ENCODE data around the gene ZFP91. TPM values are rescaled to one million over a fixed set of nuclear protein-coding genes. Genes with fewer than 3 reads are reported as not detected.
A peak's percentile ranks its signal among the peaks of the same experiment; 100 is the strongest.

Gene ZFP91
- polyA plus RNA-seq, 1 of the 3 experiments (the other 2 are of a cell fraction) = 12.2 TPM

DNA sequence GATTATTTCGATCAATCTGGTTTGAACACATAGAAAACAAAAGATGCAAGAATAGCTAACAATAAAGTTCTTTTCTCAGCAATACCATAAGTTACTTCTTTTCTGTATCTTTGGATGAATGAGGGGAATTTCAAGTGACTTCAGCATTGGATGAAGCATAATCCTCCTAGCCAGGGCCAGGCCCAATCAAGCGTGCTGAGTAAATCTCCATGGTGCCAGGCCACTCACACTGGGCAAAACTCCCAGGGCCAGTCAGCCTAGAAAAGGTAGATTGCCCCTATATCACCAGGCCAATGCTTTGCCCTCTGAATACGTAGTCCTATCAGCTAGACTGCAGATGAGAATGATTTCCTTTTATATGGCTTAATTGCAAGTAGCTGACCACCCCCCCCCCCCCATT is 49.6 kb downstream of the ZFP91 start:
- Histone ChIP-seq H3K79me2 (ENCODE audit: insufficient read depth) (no peaks in the 10 kb centered on the region), H4K20me1 (ENCODE audit: insufficient read depth) (no peaks in the 10 kb centered on the region), H3K4me1 (ENCODE audit: control insufficient read depth in 1 of 2, insufficient read depth in 2 of 2, low read depth in 1 of 2, low read length in 1 of 2) (peaks cover 0 to 17% of the 10 kb centered on the region in 2 experiments; a peak in 3 of 4 replicates), H3K27ac (ENCODE audit: low read depth in 2 of 2, low read length in 1 of 2) (peak overlapping the region in 1 of 2 experiments; percentile 62; a peak in 2 of 4 replicates), H2AFZ (ENCODE audit: low read depth) (no peak overlapping the region), H3K36me3 (replicated peaks in 1 of 2; ENCODE audit: control insufficient read depth in 1 of 2, insufficient read depth in 2 of 2, low read length in 1 of 2) (peaks cover 21 to 29% of the 10 kb centered on the region in 2 experiments), H3K9ac (0 out of 2 replicates have a peak overlapping the region, but pooled peaks have one; percentile 9), H3K4me2 (peak overlapping the region; percentile 23; the same call in 1 of the 2 replicates), H3K27me3 (ENCODE audit: insufficient read depth) (no peaks in the 10 kb centered on the region), H3K9me2 (no peaks in the 10 kb centered on the region), H3F3A (replicated peaks; ENCODE audit: insufficient read depth) (peaks cover 14% of the 10 kb centered on the region), H3K4me3 (ENCODE audit: low read depth in 2 of 2, low read length in 1 of 2) (no peak overlapping the region), H3K9me3 (no peaks in the 10 kb centered on the region)
- 93% methylated on average over 3 of the region's 3 CpGs for WGBS (ENCODE audit: low lambda C conversion rate)
- no peak for TF ChIP-seq GABPA (IDR thresholded peaks at IDR 0.05; ENCODE audit: low read depth)
- TF ChIP-seq, protein P1, sequence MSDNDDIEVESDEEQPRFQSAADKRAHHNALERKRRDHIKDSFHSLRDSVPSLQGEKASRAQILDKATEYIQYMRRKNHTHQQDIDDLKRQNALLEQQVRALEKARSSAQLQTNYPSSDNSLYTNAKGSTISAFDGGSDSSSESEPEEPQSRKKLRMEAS (IDR thresholded peaks at IDR 0.05; ENCODE audit: low read depth) = no peak
- TF ChIP-seq, protein P2, sequence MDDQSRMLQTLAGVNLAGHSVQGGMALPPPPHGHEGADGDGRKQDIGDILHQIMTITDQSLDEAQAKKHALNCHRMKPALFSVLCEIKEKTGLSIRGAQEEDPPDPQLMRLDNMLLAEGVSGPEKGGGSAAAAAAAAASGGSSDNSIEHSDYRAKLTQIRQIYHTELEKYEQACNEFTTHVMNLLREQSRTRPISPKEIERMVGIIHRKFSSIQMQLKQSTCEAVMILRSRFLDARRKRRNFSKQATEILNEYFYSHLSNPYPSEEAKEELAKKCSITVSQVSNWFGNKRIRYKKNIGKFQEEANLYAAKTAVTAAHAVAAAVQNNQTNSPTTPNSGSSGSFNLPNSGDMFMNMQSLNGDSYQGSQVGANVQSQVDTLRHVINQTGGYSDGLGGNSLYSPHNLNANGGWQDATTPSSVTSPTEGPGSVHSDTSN (IDR thresholded peaks at IDR 0.05) = no peak
- TF ChIP-seq, protein P3, sequence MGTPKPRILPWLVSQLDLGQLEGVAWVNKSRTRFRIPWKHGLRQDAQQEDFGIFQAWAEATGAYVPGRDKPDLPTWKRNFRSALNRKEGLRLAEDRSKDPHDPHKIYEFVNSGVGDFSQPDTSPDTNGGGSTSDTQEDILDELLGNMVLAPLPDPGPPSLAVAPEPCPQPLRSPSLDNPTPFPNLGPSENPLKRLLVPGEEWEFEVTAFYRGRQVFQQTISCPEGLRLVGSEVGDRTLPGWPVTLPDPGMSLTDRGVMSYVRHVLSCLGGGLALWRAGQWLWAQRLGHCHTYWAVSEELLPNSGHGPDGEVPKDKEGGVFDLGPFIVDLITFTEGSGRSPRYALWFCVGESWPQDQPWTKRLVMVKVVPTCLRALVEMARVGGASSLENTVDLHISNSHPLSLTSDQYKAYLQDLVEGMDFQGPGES (IDR thresholded peaks at IDR 0.05; ENCODE audit: low read depth, low read length) = no peak
- no peak for TF ChIP-seq EZH2phosphoT487 (IDR thresholded peaks at IDR 0.05; ENCODE audit: borderline replicate concordance, low read depth)
- no peak for TF ChIP-seq MXI1 (IDR thresholded peaks at IDR 0.05; ENCODE audit: low read depth, low read length)
- TF ChIP-seq NFIC (IDR thresholded peaks at IDR 0.05; ENCODE audit: borderline replicate concordance) = no peak
- TF ChIP-seq CHD2 (IDR thresholded peaks at IDR 0.05; ENCODE audit: low read length, partially characterized antibody) = no peak
- TF ChIP-seq YY1 (IDR thresholded peaks at IDR 0.05; ENCODE audit: low read depth) = no peak
- DNase-seq = no peak
- ChIA-PET POLR2A (no interaction called here), CTCF (interaction anchor here (0.8 to 4.1 kb wide), 10 partner anchors 9 to 104 kb away, joined by 3 to 33 read pairs (median 4); partner anchors contain the start of gene LPXN)

DNA sequence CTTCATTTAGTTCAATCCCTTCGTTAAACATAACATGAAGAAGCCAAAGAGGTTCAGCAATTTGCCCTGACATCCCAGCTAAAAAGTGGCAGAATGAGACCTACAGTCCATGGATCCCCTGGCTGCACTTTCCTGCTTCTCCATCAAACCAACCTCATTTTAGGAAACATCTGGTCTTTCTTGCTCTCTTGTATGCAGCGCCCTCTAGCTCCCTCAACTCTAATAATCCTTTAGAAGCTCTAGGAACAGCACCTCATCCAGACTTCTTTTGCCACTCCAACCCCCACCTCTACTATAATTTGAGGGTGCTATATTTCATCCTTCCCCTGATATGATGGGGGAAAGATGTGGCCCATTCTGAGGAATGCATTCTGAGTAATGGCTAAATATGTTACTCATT is 51.0 kb downstream of the ZFP91 start:
- Histone ChIP-seq H3K27me3 (ENCODE audit: insufficient read depth) (no peaks in the 10 kb centered on the region), H3K4me2 (no peak overlapping the region), H3K9me3 (no peaks in the 10 kb centered on the region), H3K4me1 (ENCODE audit: control insufficient read depth in 1 of 2, insufficient read depth in 2 of 2, low read depth in 1 of 2, low read length in 1 of 2) (peaks cover 0 to 17% of the 10 kb centered on the region in 2 experiments; a peak in 3 of 4 replicates), H2AFZ (ENCODE audit: low read depth) (no peak overlapping the region), H3K27ac (ENCODE audit: low read depth in 2 of 2, low read length in 1 of 2) (no peak overlapping the region), H3K4me3 (ENCODE audit: low read depth in 2 of 2, low read length in 1 of 2) (peak overlapping the region in 1 of 2 experiments; percentile 27; a peak in 1 of 4 replicates), H3F3A (replicated peaks; ENCODE audit: insufficient read depth) (peaks cover 14% of the 10 kb centered on the region), H3K79me2 (ENCODE audit: insufficient read depth) (no peaks in the 10 kb centered on the region), H4K20me1 (ENCODE audit: insufficient read depth) (no peaks in the 10 kb centered on the region), H3K9ac (no peak overlapping the region), H3K36me3 (replicated peaks in 1 of 2; ENCODE audit: control insufficient read depth in 1 of 2, insufficient read depth in 2 of 2, low read length in 1 of 2) (peaks cover 7 to 15% of the 10 kb centered on the region in 2 experiments), H3K9me2 (no peaks in the 10 kb centered on the region)
- POLR2A ChIA-PET = no interaction called here
- DNase-seq = peak; percentile 39
- 72% methylated on average over 2 of the region's 2 CpGs for WGBS (ENCODE audit: low lambda C conversion rate)
- CTCF ChIA-PET = interaction anchor here (0.5 to 4.1 kb wide), 17 partner anchors 10 to 163 kb away, joined by 3 to 33 read pairs (median 4); no protein-coding TSS in a partner anchor
- TF ChIP-seq POLR2AphosphoS5 (IDR thresholded peaks at IDR 0.05; ENCODE audit: low read depth, low read length) (0 out of 2 replicates have a peak, but pooled peaks have one; percentile 33), RXRA (IDR thresholded peaks at IDR 0.05; ENCODE audit: borderline replicate concordance, low read depth) (no peak), CHD2 (IDR thresholded peaks at IDR 0.05; ENCODE audit: low read length, partially characterized antibody) (no peak), JUND (IDR thresholded peaks at IDR 0.05) (no peak), RAD21 (IDR thresholded peaks at IDR 0.05; ENCODE audit: low read length) (peak; percentile 60), TEAD4 (IDR thresholded peaks at IDR 0.05; ENCODE audit: borderline replicate concordance, insufficient read depth) (no peak), NFIC (IDR thresholded peaks at IDR 0.05; ENCODE audit: borderline replicate concordance) (no peak), FOXJ3 (CRISPR knock-in tag; IDR thresholded peaks at IDR 0.05) (no peak)
- TF ChIP-seq, protein P2 (IDR thresholded peaks at IDR 0.05) = no peak
- TF ChIP-seq, protein P4, sequence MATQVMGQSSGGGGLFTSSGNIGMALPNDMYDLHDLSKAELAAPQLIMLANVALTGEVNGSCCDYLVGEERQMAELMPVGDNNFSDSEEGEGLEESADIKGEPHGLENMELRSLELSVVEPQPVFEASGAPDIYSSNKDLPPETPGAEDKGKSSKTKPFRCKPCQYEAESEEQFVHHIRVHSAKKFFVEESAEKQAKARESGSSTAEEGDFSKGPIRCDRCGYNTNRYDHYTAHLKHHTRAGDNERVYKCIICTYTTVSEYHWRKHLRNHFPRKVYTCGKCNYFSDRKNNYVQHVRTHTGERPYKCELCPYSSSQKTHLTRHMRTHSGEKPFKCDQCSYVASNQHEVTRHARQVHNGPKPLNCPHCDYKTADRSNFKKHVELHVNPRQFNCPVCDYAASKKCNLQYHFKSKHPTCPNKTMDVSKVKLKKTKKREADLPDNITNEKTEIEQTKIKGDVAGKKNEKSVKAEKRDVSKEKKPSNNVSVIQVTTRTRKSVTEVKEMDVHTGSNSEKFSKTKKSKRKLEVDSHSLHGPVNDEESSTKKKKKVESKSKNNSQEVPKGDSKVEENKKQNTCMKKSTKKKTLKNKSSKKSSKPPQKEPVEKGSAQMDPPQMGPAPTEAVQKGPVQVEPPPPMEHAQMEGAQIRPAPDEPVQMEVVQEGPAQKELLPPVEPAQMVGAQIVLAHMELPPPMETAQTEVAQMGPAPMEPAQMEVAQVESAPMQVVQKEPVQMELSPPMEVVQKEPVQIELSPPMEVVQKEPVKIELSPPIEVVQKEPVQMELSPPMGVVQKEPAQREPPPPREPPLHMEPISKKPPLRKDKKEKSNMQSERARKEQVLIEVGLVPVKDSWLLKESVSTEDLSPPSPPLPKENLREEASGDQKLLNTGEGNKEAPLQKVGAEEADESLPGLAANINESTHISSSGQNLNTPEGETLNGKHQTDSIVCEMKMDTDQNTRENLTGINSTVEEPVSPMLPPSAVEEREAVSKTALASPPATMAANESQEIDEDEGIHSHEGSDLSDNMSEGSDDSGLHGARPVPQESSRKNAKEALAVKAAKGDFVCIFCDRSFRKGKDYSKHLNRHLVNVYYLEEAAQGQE (IDR thresholded peaks at IDR 0.05; ENCODE audit: low read depth, low read length) = no peak
- TF ChIP-seq, protein P3 (IDR thresholded peaks at IDR 0.05; ENCODE audit: low read depth, low read length) = no peak
- TF ChIP-seq, protein P5, sequence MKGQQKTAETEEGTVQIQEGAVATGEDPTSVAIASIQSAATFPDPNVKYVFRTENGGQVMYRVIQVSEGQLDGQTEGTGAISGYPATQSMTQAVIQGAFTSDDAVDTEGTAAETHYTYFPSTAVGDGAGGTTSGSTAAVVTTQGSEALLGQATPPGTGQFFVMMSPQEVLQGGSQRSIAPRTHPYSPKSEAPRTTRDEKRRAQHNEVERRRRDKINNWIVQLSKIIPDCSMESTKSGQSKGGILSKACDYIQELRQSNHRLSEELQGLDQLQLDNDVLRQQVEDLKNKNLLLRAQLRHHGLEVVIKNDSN (IDR thresholded peaks at IDR 0.05; ENCODE audit: borderline replicate concordance, low read depth) = no peak
